ENCODE measurements around the gene MOBP. TPM values are rescaled to one million over a fixed set of nuclear protein-coding genes. Genes with fewer than 3 reads are reported as not detected.
A peak's percentile ranks its signal among the peaks of the same experiment; 100 is the strongest.

Gene MOBP
- total and polyA plus RNA-seq, 9 of the 15 experiments (the other 6 are each of a cell fraction or from before 2014, with no cell fraction given), result 0.09 to 0.33 (median 0.11) TPM; not detected in 4

DNA sequence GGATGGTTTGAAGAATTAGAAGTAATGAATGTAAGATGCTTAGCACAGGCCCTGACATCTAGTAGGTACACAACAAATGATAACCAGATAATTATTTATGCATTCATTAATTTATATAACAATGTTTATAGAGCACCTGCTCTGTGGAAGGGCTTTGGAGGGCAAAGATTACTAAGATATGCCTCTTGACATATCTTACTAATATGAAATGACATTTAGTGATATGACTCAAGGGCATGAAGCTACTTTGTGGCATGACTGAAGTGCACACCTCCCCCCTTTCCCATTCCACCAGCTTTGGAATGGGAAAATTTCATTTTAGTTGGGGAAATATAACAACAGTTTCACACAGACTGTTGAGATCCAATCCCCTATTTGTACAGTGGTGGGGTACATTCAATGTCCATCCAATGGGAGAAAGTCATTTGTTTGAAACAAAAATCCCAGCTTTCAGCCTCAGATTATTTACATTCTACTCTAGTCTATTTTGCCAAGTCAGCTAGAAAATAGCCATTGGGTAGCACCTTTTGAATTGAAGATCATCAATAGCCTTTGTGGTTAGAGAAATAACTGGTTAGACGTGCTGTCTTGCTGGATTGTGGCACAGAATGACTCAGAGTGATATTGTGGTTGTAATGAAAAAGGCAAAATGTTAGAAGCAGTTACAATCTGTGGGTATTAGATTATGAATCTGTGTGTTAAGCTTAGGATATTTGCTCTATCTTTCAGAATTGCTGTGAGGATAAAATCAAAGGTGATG is 72.9 kb downstream of the MOBP start:
- no peaks in the 10 kb centered on the region for H3K36me3 ChIP-seq (ENCODE audit: control insufficient read depth, insufficient read depth, low read length)
- no peaks in the 10 kb centered on the region for H3K9me1 ChIP-seq (ENCODE audit: control insufficient read depth, insufficient read depth, low read length)
- FAIRE-seq (no peak), DNase-seq (ENCODE audit: extremely low read depth in 1 of 4, low spot score in 3 of 4) (no peak), ATAC-seq (no peak)
- in situ Hi-C loops (cut with MboI) (loop anchor here (10.0 kb wide), 1 partner anchor 634 kb away; no protein-coding TSS in a partner anchor), intact Hi-C loops (cut with micrococcal nuclease) (loop anchor here (5.0 to 10.0 kb wide), 3 partner anchors 187 to 774 kb away; no protein-coding TSS in a partner anchor)
- H3K9me3 ChIP-seq (replicated peaks; ENCODE audit: control insufficient read depth, insufficient read depth, low read depth, low read length), result no peaks in the 10 kb centered on the region
- no peaks in the 10 kb centered on the region for H3K4me1 ChIP-seq (replicated peaks in 1 of 2; ENCODE audit: control insufficient read depth in 2 of 2, insufficient read depth in 2 of 2, low read length in 2 of 2)
- BruUV-seq (replicated peaks), result no TSS peak
- no peak overlapping the region for H3K4me2 ChIP-seq (ENCODE audit: insufficient read depth, low read length)
- no peak overlapping the region for H3K9ac ChIP-seq (ENCODE audit: insufficient read depth in 1 of 2, low read depth in 2 of 2, low read length in 2 of 2)
- whole genome bisulfite sequencing (ENCODE audit: insufficient coverage, low coverage, missing lambda C conversion rate), result 0% methylated on average over 1 of the region's 1 CpG
- H4K20me1 ChIP-seq (replicated peaks; ENCODE audit: control insufficient read depth, insufficient read depth, low read length), result no peaks in the 10 kb centered on the region
- POLR2A ChIA-PET, result interaction anchor here (1.3 to 2.7 kb wide), 3 partner anchors 12 to 645 kb away, joined by 3 to 11 read pairs (median 3); no protein-coding TSS in a partner anchor
- TF ChIP-seq MAFK (IDR thresholded peaks at IDR 0.05; ENCODE audit: low read length) (peak; percentile 81), MAFF (IDR thresholded peaks at IDR 0.05; ENCODE audit: low read length) (peak; percentile 85), POLR2G (IDR thresholded peaks at IDR 0.05; ENCODE audit: low read depth, low read length) (no peak), ZNF316 (IDR thresholded peaks at IDR 0.05) (peak; percentile 83), C11orf30 (IDR thresholded peaks at IDR 0.05; ENCODE audit: low read depth) (peak; percentile 75; the same call in 1 of the 2 replicates), MAFG (tag; conservative IDR thresholded peaks at IDR 0.05) (peak; percentile 76)
- TF ChIP-seq, protein P1, sequence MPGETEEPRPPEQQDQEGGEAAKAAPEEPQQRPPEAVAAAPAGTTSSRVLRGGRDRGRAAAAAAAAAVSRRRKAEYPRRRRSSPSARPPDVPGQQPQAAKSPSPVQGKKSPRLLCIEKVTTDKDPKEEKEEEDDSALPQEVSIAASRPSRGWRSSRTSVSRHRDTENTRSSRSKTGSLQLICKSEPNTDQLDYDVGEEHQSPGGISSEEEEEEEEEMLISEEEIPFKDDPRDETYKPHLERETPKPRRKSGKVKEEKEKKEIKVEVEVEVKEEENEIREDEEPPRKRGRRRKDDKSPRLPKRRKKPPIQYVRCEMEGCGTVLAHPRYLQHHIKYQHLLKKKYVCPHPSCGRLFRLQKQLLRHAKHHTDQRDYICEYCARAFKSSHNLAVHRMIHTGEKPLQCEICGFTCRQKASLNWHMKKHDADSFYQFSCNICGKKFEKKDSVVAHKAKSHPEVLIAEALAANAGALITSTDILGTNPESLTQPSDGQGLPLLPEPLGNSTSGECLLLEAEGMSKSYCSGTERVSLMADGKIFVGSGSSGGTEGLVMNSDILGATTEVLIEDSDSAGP (CRISPR knock-in tag; IDR thresholded peaks at IDR 0.05), result no peak
- H3K27me3 ChIP-seq (ENCODE audit: control insufficient read depth in 2 of 2, insufficient read depth in 2 of 2, low read length in 2 of 2), result no peaks in the 10 kb centered on the region
- CTCF ChIA-PET (ENCODE audit: low intra/inter-chr PET ratio), result no interaction called here
- H3K79me2 ChIP-seq (ENCODE audit: control insufficient read depth, insufficient read depth, low read length), result no peaks in the 10 kb centered on the region
- H3K4me3 ChIP-seq, result no peak overlapping the region
- H3K27ac ChIP-seq (ENCODE audit: extremely low read depth, low read depth, low read length), result no peak overlapping the region
- no peak overlapping the region for H2AFZ ChIP-seq (ENCODE audit: low read depth, low read length)

Measured in K562 (cell line).